Measurements from ENCODE around the gene ARL15. TPM values are rescaled to one million over a fixed set of nuclear protein-coding genes. Genes with fewer than 3 reads are reported as not detected.

Gene ARL15
- total RNA-seq, 1 experiment from 2014 or later = 7.9 TPM

DNA sequence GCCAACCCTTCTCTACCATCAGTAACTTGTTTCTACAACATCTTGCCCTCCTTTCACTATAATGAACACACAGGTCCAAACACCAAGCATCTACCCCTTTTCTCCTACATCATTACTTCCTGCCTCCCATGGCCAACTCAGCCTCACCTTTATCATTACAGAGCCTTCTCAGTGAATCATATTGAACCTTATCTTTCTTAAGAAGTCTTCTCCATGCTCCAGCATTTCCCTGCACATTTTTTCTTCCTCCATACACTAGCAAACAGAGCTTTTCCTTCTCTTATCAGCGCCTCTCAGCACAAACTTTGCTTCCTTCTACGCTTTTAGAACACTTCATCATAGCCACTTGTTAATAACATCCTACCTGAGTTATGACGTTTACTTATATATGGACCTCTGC is 148.2 kb downstream of the ARL15 start:
- no peak for DNase-seq (ENCODE audit: low read depth)

DNA sequence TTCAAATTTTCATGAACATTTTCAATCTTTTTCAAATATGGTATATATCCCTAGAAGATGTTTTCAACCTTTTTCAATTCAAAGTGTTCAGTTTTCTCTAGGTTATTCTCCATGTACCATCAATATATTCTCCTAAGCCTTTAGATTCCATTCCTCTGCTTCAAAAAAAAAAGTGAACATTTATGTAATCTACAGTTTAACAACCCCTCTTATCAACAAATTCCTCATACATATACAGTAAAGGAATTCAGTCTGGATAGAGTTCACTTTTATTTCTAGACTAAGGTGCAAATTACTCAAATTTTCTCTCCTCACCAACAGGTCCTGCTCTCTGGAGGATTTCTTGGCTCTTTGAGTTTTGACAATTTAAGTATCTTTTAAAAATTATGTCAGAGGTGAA is 150.0 kb downstream of the ARL15 start:
- no peak for DNase-seq (ENCODE audit: low read depth)

GRCh38 chr5:54159893-54160195 is 150.5 kb downstream of the ARL15 start:
- no peak for DNase-seq (ENCODE audit: low read depth)

DNA sequence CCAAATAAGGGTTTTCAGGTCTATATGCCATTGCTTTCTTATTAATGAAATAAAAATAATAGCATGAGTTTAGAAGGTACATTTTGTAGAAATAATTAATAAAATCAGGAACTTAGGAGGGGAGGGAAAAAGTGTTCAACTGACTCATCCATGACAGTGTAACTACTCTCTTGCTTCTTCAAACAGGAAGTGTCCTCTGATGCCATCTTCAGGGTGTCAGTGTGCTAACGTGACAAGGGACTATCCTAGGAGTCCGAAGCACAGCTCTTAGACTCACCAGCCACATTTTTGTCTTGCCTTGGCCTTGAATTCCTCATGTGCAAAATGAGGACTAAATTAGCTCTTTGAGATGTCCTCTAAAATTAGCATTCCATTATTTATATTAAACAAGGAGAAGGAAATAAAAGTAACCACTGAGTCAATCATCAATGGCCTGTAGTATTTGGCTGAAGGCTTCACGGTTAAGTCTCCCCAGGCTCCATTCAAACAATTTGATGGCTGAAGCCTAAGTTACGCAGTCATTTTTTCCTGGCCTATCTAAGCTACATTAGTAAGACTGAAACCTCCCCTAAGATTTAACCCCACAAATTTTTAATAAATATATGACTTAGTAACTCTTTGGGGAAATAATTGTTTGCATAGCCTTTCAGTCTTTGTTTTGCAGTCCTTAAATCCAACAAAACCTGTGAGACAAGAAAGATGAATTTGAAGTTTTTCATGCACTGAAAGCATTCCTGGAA is 151.1 kb downstream of the ARL15 start:
- peak; percentile 40 for DNase-seq (ENCODE audit: low read depth)

- no peak for DNase-seq (ENCODE audit: low read depth)
Observed at GRCh38 chr5:54156577-54156976, 153.8 kb downstream of the ARL15 start.

DNA sequence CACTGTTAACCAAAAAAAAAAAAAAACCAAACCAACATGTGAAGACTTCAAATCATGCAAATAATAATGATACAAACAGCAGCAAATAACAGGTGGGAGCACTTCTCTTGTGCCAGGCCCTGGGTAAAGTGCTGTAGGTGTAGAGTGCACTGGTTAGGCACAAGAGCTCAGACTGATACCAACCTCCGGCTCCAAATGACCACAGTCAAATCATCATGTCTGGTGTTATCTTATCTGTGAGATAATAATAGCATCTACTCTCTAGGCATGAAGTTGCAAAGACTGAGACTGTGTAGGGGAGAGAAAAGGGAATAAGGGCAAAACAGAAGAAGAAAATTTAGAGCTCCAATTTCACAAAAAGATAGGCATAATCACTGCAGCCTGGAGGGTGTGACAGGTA is 159.5 kb downstream of the ARL15 start:
- DNase-seq (ENCODE audit: low read depth) = no peak

- no peak for DNase-seq (ENCODE audit: low read depth)
Observed at GRCh38 chr5:54148858-54149257, 161.5 kb downstream of the ARL15 start.

DNA sequence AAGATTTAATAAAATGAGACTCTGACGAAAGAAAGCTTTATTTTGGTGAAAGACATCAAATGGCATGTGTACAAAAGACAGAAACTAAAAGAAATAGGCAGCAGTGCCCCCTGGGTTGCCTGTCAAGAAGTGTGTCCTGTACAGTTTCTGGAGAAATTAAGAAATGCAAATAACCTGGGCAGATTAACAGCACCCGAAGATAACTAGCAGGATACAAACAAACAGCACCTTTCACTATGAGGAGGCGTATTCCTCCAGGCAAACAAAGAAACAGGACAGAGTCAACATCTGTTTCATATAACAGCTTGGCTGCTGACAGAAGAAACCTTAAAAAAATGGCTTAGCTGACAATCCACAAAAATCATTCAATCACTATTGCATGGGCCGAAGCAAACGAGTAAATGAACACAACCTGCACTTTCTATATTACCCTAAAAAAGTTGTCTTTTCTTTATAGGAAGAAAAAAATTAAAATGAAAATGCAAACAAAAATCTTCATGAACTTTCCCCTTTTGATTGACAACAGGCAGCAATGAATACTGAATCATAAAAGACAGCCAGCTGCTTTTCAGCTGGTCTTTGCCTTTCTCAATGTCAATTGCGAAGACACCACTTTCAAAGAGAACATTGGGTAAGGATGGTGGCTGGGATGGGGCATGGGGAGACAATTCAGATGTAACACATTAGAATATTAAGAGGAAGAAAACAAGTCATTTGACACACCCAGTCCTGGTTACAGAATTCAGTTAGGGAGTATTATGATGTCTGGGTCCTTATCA is 162.1 kb downstream of the ARL15 start:
- no peak for DNase-seq (ENCODE audit: low read depth)

DNA sequence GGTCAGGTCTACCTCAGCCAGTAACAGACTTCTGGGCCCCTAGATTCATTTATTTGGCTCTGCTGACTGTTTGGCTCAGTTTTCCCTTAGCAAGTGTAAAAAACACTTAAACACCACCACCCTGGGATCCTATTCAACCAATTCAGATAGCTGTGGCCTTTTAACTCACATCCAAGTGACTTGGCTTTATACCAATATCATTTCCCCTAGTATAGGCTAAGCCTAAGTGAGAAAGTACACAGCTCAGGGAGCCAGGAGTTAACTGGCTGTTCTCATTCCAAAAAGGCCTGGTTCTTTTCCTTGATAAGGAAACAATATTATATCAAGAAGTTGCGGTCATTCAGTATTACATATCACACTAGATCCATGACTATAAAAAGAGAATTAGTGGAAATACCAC is 163.5 kb downstream of the ARL15 start:
- no peak for DNase-seq (ENCODE audit: low read depth)

- DNase-seq (ENCODE audit: low read depth) = no peak
Observed at GRCh38 chr5:54146390-54146789, 164.0 kb downstream of the ARL15 start.

DNA sequence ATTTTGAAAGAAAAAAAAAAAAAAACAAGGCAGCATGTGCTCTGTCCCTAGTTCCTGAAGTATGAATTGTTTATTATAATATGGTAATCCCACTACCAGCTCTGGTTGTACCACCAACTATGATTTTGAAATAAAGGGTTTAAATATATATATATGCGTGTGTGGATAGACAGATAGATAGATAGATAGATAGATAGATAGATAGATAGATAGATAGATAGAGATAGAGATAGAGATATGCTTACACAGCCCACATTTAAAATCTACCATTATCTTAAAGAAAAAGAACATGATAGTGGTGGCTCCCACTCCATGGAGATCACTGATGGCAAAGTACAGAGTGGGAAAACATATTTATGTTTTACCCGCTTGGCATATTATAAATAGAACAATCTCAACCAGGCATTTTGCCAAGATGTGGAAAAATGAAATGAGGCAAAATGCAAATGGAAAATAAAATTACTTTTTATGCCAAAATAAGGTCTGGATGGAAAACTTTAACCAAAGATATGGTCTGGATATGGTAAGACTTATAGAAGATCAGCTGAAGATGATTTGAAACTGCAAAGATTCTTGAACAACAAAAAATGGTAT is 170.0 kb downstream of the ARL15 start:
- no peak for DNase-seq (ENCODE audit: low read depth)

DNA sequence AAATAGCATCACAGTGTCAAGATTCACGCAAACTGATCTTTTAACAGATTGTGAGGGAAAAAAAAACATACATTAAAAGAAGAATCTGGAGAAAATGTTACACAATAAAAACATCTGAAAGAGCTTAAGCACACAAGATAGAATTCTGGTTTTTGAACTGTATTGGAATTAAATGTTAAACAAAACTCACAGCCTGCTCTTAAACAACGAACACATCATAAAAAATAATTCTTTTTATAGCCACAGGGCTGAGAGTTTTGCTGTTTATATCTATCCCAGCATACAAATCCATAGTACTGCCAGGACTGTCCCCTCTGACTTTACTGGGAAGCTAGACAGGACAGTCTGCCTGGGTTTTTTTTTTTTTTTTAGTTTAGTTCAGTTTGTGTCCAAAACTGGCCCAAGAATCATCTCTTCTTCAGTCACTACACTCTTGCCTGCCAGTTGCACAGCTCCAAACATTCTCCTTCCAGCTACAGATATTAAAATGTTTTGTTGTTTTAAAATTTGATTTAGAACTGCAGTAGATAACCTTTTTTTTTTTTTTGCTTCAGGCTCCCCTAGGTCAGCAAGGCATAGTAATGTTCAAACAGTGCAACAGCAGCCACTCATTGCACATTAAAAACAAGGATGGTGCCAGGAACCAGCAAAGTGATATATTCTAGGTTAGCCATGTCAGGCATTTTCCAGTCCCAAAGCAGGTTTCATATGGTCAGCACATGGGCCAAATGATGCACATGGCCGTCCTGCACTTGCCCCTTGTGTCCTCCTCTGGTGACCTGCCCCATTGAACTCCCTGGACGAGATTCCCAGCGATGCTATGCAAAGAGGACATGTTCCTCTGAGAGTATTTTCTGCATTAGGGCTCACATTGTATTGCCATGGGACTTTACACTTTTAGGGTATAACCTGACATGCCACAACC is 173.6 kb downstream of the ARL15 start:
- no peak for DNase-seq (ENCODE audit: low read depth)

GRCh38 chr5:54135042-54135441 is 175.3 kb downstream of the ARL15 start:
- DNase-seq (ENCODE audit: low read depth) = peak; percentile 2

GRCh38 chr5:54133917-54134316 is 176.5 kb downstream of the ARL15 start:
- no peak for DNase-seq (ENCODE audit: low read depth)

GRCh38 chr5:54120473-54120872 is 189.9 kb downstream of the ARL15 start:
- no peak for DNase-seq (ENCODE audit: low read depth)

DNA sequence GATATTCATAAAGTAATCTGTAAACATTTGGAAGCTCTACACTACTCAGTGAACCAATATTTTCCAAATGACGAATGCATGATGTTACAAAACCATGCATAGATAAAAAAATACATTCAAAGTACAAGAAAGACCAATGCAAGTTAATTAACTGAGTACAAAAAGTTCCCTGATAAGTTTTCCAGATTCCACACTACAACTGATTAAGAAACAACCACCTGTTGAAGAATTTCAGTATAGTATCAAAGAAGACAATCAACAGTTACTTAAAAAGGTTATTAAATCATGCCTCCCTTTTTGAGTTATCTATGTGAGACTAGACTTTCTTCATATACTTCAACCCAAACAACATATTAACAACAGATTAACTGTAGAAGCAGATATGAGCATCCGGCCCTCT is 192.4 kb downstream of the ARL15 start:
- DNase-seq (ENCODE audit: low read depth) = no peak

GRCh38 chr5:54115735-54116403 is 194.5 kb downstream of the ARL15 start:
- peak; percentile 26 for DNase-seq (ENCODE audit: low read depth)

DNA sequence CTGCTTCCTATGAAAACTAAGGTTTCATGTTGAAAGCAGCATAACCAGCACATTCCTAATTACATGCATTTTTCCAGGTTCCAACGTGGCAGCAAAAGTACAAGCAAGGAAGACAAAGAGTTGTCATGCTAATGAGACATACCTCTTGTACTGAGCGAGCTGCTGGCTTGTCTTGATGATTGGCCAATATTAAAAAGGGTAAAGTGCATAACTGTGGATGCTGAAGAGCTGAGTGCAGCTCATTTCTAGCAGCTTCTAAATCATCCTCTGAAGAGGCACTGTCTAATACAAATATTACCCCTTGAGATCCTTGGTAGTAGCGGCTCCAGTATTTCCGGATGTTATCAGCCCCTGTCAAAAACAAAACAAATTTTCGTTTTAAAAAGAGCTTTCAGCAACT is 197.3 kb downstream of the ARL15 start:
- no peak for DNase-seq (ENCODE audit: low read depth)

GRCh38 chr5:54109626-54110330 is 200.6 kb downstream of the ARL15 start:
- DNase-seq (ENCODE audit: low read depth) = no peak

GRCh38 chr5:54108136-54108535 is 202.2 kb downstream of the ARL15 start:
- DNase-seq (ENCODE audit: low read depth) = no peak

Data from HT1080 (cell line).